Measurements from ENCODE around the gene TMEM109.

The TMEM109 gene

DNA sequence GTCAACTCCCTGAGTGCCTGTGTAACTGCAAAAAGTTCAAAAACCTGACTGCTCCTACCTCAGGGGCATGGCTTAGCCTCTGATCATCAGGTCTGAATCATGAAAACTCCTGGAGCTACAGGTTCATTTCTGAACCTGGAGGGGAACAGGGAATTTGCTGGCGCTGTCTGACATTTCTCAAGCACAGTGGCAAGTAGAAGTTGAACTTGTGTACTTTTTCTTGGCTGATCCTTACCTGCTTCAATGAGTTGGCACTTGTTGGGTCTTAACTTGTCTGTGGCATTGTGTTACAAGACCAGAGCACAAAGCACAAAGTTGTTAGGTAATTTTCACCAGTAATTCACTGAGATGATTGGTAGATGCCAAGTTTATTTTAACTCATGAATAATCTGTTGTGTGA lies 3.3 kb downstream of the TMEM109 start (continued):
- TF ChIP-seq PATZ1 (CRISPR knock-in tag; IDR thresholded peaks at IDR 0.05; ENCODE audit: borderline replicate concordance) (no peak), ZFP3 (CRISPR knock-in tag; IDR thresholded peaks at IDR 0.05) (no peak), TCF4 (CRISPR knock-in tag; IDR thresholded peaks at IDR 0.05; ENCODE audit: borderline replicate concordance) (no peak), BACH2 (CRISPR knock-in tag; IDR thresholded peaks at IDR 0.05; ENCODE audit: borderline replicate concordance) (no peak), TOX (CRISPR knock-in tag; IDR thresholded peaks at IDR 0.05; ENCODE audit: borderline replicate concordance) (no peak), ZFP30 (CRISPR knock-in tag; IDR thresholded peaks at IDR 0.05) (no peak), CSDC2 (CRISPR knock-in tag; IDR thresholded peaks at IDR 0.05) (no peak), ZNF8 (CRISPR knock-in tag; IDR thresholded peaks at IDR 0.05) (no peak), ESRRG (CRISPR knock-in tag; IDR thresholded peaks at IDR 0.05) (no peak), ZNF565 (CRISPR knock-in tag; conservative IDR thresholded peaks at IDR 0.05; ENCODE audit: low read depth) (no peak), ZNF70 (CRISPR knock-in tag; IDR thresholded peaks at IDR 0.05) (no peak), ARNTL (CRISPR knock-in tag; IDR thresholded peaks at IDR 0.05; ENCODE audit: borderline replicate concordance, low read depth) (no peak)
- TF ChIP-seq, protein P1, sequence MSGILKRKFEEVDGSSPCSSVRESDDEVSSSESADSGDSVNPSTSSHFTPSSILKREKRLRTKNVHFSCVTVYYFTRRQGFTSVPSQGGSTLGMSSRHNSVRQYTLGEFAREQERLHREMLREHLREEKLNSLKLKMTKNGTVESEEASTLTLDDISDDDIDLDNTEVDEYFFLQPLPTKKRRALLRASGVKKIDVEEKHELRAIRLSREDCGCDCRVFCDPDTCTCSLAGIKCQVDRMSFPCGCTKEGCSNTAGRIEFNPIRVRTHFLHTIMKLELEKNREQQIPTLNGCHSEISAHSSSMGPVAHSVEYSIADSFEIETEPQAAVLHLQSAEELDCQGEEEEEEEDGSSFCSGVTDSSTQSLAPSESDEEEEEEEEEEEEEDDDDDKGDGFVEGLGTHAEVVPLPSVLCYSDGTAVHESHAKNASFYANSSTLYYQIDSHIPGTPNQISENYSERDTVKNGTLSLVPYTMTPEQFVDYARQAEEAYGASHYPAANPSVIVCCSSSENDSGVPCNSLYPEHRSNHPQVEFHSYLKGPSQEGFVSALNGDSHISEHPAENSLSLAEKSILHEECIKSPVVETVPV (CRISPR knock-in tag; IDR thresholded peaks at IDR 0.05): no peak

- TF ChIP-seq PPARA (CRISPR knock-in tag; IDR thresholded peaks at IDR 0.05; ENCODE audit: borderline replicate concordance): no peak
- TF ChIP-seq, protein P2, sequence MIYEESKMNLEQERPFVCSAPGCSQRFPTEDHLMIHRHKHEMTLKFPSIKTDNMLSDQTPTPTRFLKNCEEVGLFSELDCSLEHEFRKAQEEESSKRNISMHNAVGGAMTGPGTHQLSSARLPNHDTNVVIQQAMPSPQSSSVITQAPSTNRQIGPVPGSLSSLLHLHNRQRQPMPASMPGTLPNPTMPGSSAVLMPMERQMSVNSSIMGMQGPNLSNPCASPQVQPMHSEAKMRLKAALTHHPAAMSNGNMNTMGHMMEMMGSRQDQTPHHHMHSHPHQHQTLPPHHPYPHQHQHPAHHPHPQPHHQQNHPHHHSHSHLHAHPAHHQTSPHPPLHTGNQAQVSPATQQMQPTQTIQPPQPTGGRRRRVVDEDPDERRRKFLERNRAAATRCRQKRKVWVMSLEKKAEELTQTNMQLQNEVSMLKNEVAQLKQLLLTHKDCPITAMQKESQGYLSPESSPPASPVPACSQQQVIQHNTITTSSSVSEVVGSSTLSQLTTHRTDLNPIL (CRISPR knock-in tag; IDR thresholded peaks at IDR 0.05; ENCODE audit: low read depth): no peak
- TF ChIP-seq ISL1 (CRISPR knock-in tag; IDR thresholded peaks at IDR 0.05): no peak
- TF ChIP-seq, protein P3, sequence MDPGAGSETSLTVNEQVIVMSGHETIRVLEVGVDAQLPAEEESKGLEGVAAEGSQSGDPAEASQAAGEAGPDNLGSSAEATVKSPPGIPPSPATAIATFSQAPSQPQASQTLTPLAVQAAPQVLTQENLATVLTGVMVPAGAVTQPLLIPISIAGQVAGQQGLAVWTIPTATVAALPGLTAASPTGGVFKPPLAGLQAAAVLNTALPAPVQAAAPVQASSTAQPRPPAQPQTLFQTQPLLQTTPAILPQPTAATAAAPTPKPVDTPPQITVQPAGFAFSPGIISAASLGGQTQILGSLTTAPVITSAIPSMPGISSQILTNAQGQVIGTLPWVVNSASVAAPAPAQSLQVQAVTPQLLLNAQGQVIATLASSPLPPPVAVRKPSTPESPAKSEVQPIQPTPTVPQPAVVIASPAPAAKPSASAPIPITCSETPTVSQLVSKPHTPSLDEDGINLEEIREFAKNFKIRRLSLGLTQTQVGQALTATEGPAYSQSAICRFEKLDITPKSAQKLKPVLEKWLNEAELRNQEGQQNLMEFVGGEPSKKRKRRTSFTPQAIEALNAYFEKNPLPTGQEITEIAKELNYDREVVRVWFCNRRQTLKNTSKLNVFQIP (CRISPR knock-in tag; IDR thresholded peaks at IDR 0.05; ENCODE audit: borderline replicate concordance, low read depth): no peak
- TF ChIP-seq ZNF8 (CRISPR knock-in tag; IDR thresholded peaks at IDR 0.05): no peak
- TF ChIP-seq ZC3H10 (CRISPR knock-in tag; IDR thresholded peaks at IDR 0.05): no peak
- TF ChIP-seq GLIS3 (CRISPR knock-in tag; IDR thresholded peaks at IDR 0.05): no peak
- TF ChIP-seq TSHZ2 (CRISPR knock-in tag; IDR thresholded peaks at IDR 0.05): no peak
- TF ChIP-seq TCF4 (CRISPR knock-in tag; IDR thresholded peaks at IDR 0.05; ENCODE audit: borderline replicate concordance): no peak
- no peak for TF ChIP-seq BACH2 (CRISPR knock-in tag; IDR thresholded peaks at IDR 0.05; ENCODE audit: borderline replicate concordance)
- TF ChIP-seq ESRRG (CRISPR knock-in tag; IDR thresholded peaks at IDR 0.05): no peak
- no peak for TF ChIP-seq ZNF70 (CRISPR knock-in tag; IDR thresholded peaks at IDR 0.05)
- no peak for TF ChIP-seq ZFP30 (CRISPR knock-in tag; IDR thresholded peaks at IDR 0.05)
- no peak for TF ChIP-seq TOX (CRISPR knock-in tag; IDR thresholded peaks at IDR 0.05; ENCODE audit: borderline replicate concordance)
- no peak for TF ChIP-seq PATZ1 (CRISPR knock-in tag; IDR thresholded peaks at IDR 0.05; ENCODE audit: borderline replicate concordance)
- TF ChIP-seq ZFP3 (CRISPR knock-in tag; IDR thresholded peaks at IDR 0.05): no peak
- TF ChIP-seq RARB (CRISPR knock-in tag; IDR thresholded peaks at IDR 0.05): no peak
- no peak for TF ChIP-seq ARNTL (CRISPR knock-in tag; IDR thresholded peaks at IDR 0.05; ENCODE audit: borderline replicate concordance, low read depth)
- TF ChIP-seq CSDC2 (CRISPR knock-in tag; IDR thresholded peaks at IDR 0.05): no peak
- TF ChIP-seq SNAI2 (CRISPR knock-in tag; IDR thresholded peaks at IDR 0.05): no peak
- ATAC-seq: no peak
Observed at GRCh38 chr11:60918251-60918938, 4.4 kb downstream of the TMEM109 start.

Measured in SK-N-SH treated with all-trans-retinoic acid at 6 μM for 48 hours (cell line).